Mesothelial cell of epicardium (in vitro differentiated cells): Measurements from ENCODE around the gene INPP1. TPM values are rescaled to one million over a fixed set of nuclear protein-coding genes. Genes with fewer than 3 reads are reported as not detected.

Source experiments
- DNase-seq, 2 experiments: peaks; one replicate each; pipeline ENCODE4 v3.0.0; 2021; ENCODE audit warnings: low spot score in 2 of 2; ENCODE audit not compliant: unreplicated experiment in 2 of 2
- H3K27ac Mint-ChIP-seq: 2 replicates; pipeline ENCODE4 v1.8.0; 2021; ENCODE audit warnings: mixed read lengths
- H3K27me3 Mint-ChIP-seq: 2 replicates; pipeline ENCODE4 v1.8.0; 2021; ENCODE audit warnings: low read depth, mixed read lengths
- H3K36me3 Mint-ChIP-seq: 2 replicates; pipeline ENCODE4 v1.8.0; 2021; ENCODE audit warnings: mixed read lengths
- H3K4me1 Mint-ChIP-seq: 2 replicates; pipeline ENCODE4 v1.8.0; 2021; ENCODE audit warnings: mixed read lengths
- H3K4me3 Mint-ChIP-seq: 2 replicates; pipeline ENCODE4 v1.8.0; 2021; ENCODE audit warnings: mild to moderate bottlenecking, moderate library complexity, mixed read lengths
- H3K9me3 Mint-ChIP-seq: 2 replicates; pipeline ENCODE4 v1.8.0; 2021; ENCODE audit warnings: mixed read lengths
- CTCF ChIP-seq: fragments of 200-600 bp; sonication (generic); IDR thresholded peaks from one replicate; pipeline ENCODE4 v1.5.0; 2021; ENCODE audit warnings: antibody characterized with exemption; ENCODE audit not compliant: unreplicated experiment
- total RNA-seq: library from RNA; stranded (reverse); gene quantifications from 3 replicates; pipeline ENCODE4 v1.2.1, GENCODE V29; 2021

INPP1 gene
- total RNA-seq, 1 donor from 2014 or later = 18.4 TPM

- no peaks in the 10 kb centered on the region for H3K9me3 Mint-ChIP-seq
- H3K27ac Mint-ChIP-seq = peak overlapping the region; percentile 97
These were observed 24.9 kb upstream of the INPP1 start for GRCh38 chr2:190318514-190318913.

GRCh38 chr2:190318931-190319554 is 24.3 kb upstream of the INPP1 start:
- TF ChIP-seq CTCF = no peak
- peaks cover 29% of the 10 kb centered on the region for H3K4me1 Mint-ChIP-seq
- no peaks in the 10 kb centered on the region for H3K27me3 Mint-ChIP-seq
- H3K27ac Mint-ChIP-seq = peak overlapping the region; percentile 97
- peaks cover 3% of the 10 kb centered on the region for H3K36me3 Mint-ChIP-seq
- DNase-seq = peak in 1 of 2 experiments; percentile 37
- H3K9me3 Mint-ChIP-seq = no peaks in the 10 kb centered on the region
- H3K4me3 Mint-ChIP-seq = peak overlapping the region; percentile 92

More at GRCh38 chr2:190318514-190318913, 24.9 kb upstream of the INPP1 start:
- peaks cover 3% of the 10 kb centered on the region for H3K36me3 Mint-ChIP-seq
- peaks cover 29% of the 10 kb centered on the region for H3K4me1 Mint-ChIP-seq
- peak overlapping the region; percentile 92 for H3K4me3 Mint-ChIP-seq
- DNase-seq = no peak
- H3K27me3 Mint-ChIP-seq = no peaks in the 10 kb centered on the region
- no peak for TF ChIP-seq CTCF

- no peak for TF ChIP-seq CTCF
- Mint-ChIP-seq H3K36me3 (peaks cover under 1% of the 10 kb centered on the region), H3K27ac (peak within 1 kb of the TSS; percentile 97), H3K4me1 (peaks cover 29% of the 10 kb centered on the region), H3K27me3 (no peaks in the 10 kb centered on the region), H3K9me3 (no peaks in the 10 kb centered on the region), H3K4me3 (peak within 1 kb of the TSS; percentile 92)
- peak; percentile 94 to 98 for DNase-seq
These were observed 23.6 kb upstream of the INPP1 start, which contains the start of gene HIBCH for GRCh38 chr2:190319555-190320498. Gene HIBCH, minus strand, starts transcription at chr2:190319826. Its CDS starts 76 bp downstream, at chr2:190319750.

GRCh38 chr2:190320696-190321095 is 22.7 kb upstream of the INPP1 start:
- peaks cover 25% of the 10 kb centered on the region for H3K4me1 Mint-ChIP-seq
- H3K27me3 Mint-ChIP-seq = no peaks in the 10 kb centered on the region
- H3K36me3 Mint-ChIP-seq = no peaks in the 10 kb centered on the region
- no peak for TF ChIP-seq CTCF
- no peaks in the 10 kb centered on the region for H3K9me3 Mint-ChIP-seq
- peak overlapping the region; percentile 97 for H3K27ac Mint-ChIP-seq
- H3K4me3 Mint-ChIP-seq = no peak overlapping the region
- DNase-seq = no peak

- Mint-ChIP-seq H3K36me3 (no peaks in the 10 kb centered on the region), H3K9me3 (no peaks in the 10 kb centered on the region), H3K27ac (no peak overlapping the region), H3K4me3 (no peak overlapping the region), H3K4me1 (peaks cover 12% of the 10 kb centered on the region), H3K27me3 (no peaks in the 10 kb centered on the region)
- no peak for TF ChIP-seq CTCF
- DNase-seq = no peak
These were observed 20.0 kb upstream of the INPP1 start for GRCh38 chr2:190323406-190323805.
